GM21576 (cell line): Measurements from ENCODE around the gene MAP1S.
"Not testable (repeated sequence)": the region's sequence is repeated elsewhere in the genome, so short reads cannot be mapped to it uniquely, and the experiment has no call there.

Experiments used
- ATAC-seq: cut with Tn5 transposase; IDR thresholded peaks from one replicate; pipeline ENCODE4 v1.9.1; 2021; ENCODE audit warnings: mild to moderate bottlenecking, moderate library complexity; ENCODE audit not compliant: unreplicated experiment

The MAP1S gene

DNA sequence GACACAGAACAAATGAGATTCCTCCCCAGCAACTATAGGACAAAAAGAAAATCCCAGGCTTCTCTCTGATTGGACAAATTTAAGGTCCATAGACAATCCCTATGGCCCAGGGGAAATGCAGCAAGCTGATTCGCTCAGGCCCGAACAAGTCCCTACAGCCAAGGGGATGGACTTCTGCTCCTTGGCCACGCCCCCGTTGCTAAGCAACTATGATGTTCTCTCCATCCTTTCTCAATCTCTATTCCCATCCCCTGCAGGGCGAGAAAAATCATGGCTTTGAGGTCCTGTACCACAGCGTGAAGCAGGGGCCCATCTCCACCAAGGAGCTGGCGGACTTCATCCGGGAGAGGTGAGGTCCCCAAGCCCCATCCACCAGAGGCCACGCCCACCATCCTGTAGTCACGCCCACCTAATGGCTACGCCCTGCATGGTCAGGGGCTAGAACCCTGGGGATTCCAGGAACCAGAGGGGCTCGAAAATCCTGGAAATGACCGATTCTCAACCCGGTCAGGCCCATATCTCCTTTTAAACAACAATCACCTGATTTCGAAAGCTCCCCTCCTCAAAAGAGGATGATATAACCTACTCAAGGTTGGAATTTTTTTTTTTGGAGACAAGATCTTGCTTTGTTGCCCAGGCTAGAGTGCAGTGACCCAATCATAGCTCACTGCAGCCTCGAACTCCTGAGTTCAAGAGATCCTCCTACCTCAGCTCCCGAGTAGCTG is 43.4 kb downstream of the MAP1S start:
- no peak for ATAC-seq

DNA sequence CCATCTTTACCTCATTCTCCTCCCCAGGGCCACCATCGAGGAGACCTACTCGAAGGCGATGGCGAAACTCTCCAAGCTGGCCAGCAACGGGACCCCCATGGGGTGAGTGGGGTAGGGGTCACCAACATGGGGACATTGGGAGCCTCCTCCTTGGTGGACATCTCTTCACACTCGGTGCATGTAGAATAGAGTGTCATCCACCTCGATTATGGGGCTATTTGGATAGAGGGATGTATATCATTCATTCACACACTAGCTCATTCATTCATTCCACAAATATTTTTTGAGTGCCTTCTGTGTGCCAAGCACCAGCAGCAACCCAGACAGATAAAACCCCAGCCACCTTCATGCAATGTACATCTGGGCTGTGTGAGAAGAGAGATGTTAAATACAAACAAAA is 45.1 kb downstream of the MAP1S start:
- ATAC-seq, result no peak

- no peak for ATAC-seq
Observed at GRCh38 chr19:17765069-17765618, 45.9 kb downstream of the MAP1S start.

DNA sequence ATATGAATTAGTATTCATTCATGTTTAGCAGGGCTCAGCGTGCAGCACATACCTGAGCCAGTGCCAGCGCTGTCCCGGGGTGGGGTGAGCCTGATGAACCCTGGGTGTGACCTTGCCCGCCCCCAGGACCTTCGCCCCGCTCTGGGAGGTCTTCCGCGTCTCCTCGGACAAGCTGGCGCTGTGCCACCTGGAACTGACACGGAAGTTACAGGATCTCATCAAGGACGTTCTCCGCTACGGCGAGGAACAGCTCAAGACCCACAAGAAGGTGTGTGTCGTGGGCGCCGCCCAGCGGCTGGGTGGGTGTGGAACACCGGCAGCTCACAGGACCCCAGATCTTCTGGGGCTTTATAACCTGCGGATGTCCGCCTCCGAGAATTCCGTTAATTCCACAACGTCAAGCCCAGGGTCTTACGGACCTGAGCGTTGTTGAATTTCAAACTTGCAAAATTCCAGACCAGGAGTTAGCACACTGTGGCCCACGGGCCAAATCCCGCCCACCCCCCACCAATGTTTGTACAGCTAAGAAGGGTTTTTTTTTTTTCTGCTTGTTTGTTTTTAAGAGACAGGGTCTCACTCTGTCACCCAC is 47.4 kb downstream of the MAP1S start:
- ATAC-seq, result no peak

GRCh38 chr19:17767559-17767958 is 48.3 kb downstream of the MAP1S start:
- no peak for ATAC-seq

GRCh38 chr19:17770613-17771012 is 51.3 kb downstream of the MAP1S start:
- ATAC-seq, result no peak

DNA sequence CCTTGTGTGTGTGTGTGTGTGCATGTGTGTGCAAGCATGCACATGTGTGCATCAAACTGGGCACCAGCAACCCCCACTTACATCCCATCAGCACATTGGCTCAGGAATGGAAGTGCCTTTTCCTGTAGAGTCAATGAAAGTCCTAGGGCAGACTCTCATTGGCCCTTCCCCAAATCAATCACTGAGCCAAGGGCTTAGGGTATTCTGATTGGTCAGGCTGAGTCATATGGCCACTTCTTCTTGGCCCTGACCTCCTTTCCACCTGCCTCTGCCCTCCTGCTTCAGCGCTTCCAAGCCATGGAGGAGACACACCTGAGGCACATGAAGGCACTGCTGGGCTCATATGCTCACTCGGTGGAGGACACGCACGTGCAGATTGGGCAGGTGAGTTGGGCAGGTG is 52.9 kb downstream of the MAP1S start:
- no peak for ATAC-seq

- ATAC-seq, result no peak
Observed at GRCh38 chr19:17775245-17775927, 56.1 kb downstream of the MAP1S start.

- ATAC-seq, result peak; percentile 53
Observed at GRCh38 chr19:17775991-17776803, 56.9 kb downstream of the MAP1S start.

DNA sequence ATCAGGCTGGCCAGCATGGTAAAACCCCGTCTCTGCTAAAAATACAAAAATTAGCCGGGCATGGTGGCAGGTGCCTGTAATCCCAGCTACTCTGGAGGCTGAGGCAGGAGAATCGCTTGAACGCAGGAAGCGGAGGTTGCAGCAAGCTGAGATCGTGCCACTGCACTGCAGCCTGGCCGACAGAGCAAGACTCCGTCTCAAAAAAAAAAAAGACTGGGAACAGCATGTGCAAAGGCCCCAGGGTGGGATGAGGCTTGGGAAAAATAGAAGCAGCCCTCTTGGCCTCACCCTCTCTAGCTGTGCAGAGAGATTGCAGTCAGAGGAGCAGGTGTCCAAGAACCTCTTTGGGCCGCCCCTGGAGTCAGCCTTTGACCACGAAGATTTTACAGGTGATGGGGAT is 58.6 kb downstream of the MAP1S start:
- not testable (repeated sequence) for ATAC-seq

DNA sequence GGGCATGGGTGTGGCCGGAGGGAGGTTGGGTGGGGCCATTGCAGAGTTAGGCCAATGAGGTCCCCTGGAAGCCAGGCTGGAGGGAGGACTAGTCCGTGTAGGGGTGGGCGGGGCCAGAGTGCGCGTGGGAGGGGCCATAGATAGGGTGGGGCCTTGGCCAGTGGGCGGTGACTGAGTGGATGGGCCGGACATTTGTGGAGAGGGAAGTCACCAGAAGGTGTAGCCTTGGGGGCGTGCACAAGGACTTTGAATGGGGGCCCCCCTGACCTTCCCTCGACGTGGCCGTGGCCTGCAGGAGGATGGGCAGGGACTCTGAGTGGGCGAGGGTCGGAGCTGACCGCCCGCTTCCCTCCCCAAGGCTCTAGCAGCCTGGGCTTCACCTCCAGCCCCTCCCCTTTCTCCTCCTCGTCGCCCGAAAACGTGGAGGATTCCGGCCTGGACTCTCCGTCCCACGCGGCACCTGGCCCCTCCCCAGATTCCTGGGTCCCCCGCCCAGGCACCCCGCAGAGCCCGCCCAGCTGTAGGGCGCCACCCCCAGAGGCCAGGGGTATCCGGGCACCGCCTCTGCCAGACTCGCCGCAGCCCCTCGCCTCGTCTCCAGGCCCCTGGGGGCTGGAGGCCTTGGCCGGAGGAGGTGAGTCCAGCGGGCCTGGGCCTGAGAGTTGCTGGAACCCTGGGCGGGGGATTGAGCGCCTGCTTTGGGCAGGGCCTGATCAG is 59.1 kb downstream of the MAP1S start:
- no peak for ATAC-seq

- ATAC-seq, result no peak
Observed at GRCh38 chr19:17778968-17779929, 60.0 kb downstream of the MAP1S start.

DNA sequence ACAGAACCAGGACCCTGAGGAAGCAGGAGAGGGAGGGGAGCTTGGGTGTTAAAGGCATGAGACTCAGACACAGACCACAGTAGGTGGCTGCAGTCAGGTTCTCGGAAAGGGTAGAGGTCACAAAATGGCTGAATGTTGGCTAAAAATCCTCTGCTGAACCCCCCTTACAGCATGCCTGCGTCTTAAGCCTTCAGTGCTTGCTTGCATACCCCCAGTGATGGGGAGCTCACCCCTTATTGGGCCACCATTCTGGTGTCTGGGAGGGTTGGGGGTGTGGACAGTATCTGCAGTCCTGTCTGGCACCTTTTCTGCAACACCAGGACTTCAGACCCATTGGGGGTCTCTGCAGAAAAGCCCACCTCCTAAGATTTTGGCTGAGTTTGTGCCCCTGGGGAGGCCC is 61.5 kb downstream of the MAP1S start:
- ATAC-seq, result no peak

DNA sequence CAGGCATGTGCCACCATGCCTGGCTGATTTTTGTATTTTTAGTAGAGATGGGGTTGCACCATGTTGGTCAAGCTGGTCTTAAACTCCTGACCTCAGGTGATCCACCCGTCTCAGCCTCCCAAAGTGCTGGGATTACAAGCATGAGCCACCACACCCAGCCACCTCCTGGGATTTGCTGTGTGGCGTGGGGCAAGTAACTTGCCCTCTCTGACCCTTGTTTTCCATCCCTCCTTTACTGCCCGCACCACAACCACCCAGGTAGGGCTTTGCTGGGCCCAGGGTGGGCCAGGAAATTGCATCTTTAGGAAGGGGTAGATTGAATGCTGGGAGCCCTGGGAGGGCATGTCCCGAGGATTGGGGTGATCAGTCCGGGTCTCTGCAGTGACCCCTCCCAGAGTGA is 64.4 kb downstream of the MAP1S start:
- not testable (repeated sequence) for ATAC-seq
